ENCODE data around the gene ATP7A.
"Not testable (repeated sequence)": the region's sequence is repeated elsewhere in the genome, so short reads cannot be mapped to it uniquely, and the experiment has no call there.

Gene ATP7A

GRCh38 chrX:78037881-78038280, 127.4 kb downstream of the ATP7A start:
- no peak for TF ChIP-seq CTCF (IDR thresholded peaks at IDR 0.05)
- intact Hi-C loops (cut with DNase I; ENCODE audit: low total_unique reads) = no loop called here
- no peaks in the 10 kb centered on the region for H3K27me3 ChIP-seq
- DNase-seq = no peak
- no peak overlapping the region for H3K4me3 ChIP-seq
- H3K27ac ChIP-seq = no peak overlapping the region
- H3K36me3 ChIP-seq = peaks cover 0 to 4% (median 0%) of the 10 kb centered on the region in 3 donors
- no peaks in the 10 kb centered on the region for H3K9me3 ChIP-seq
- no peaks in the 10 kb centered on the region for H3K4me1 ChIP-seq

GRCh38 chrX:78042601-78043000, 132.1 kb downstream of the ATP7A start:
- no peaks in the 10 kb centered on the region for H3K9me3 ChIP-seq
- H3K27ac ChIP-seq = no peak overlapping the region
- peaks cover 0 to 18% (median 0%) of the 10 kb centered on the region in 3 donors for H3K36me3 ChIP-seq
- H3K4me1 ChIP-seq = no peaks in the 10 kb centered on the region
- intact Hi-C loops (cut with DNase I; ENCODE audit: low total_unique reads) = no loop called here
- no peaks in the 10 kb centered on the region for H3K27me3 ChIP-seq
- no peak for DNase-seq
- no peak for TF ChIP-seq CTCF (IDR thresholded peaks at IDR 0.05)
- no peak overlapping the region for H3K4me3 ChIP-seq

GRCh38 chrX:78046362-78046761, 135.9 kb downstream of the ATP7A start:
- Histone ChIP-seq H3K4me3 (no peak overlapping the region), H3K27ac (no peak overlapping the region), H3K36me3 (peaks cover 0 to 21% (median 0%) of the 10 kb centered on the region in 3 donors), H3K27me3 (no peaks in the 10 kb centered on the region), H3K9me3 (no peaks in the 10 kb centered on the region), H3K4me1 (no peaks in the 10 kb centered on the region)
- DNase-seq = no peak
- intact Hi-C loops (cut with DNase I; ENCODE audit: low total_unique reads) = no loop called here
- no peak for TF ChIP-seq CTCF (IDR thresholded peaks at IDR 0.05)

GRCh38 chrX:78048052-78048451, 137.6 kb downstream of the ATP7A start:
- Histone ChIP-seq H3K36me3 (peaks cover 0 to 18% (median 0%) of the 10 kb centered on the region in 3 donors), H3K4me3 (no peak overlapping the region), H3K9me3 (no peaks in the 10 kb centered on the region), H3K4me1 (no peaks in the 10 kb centered on the region), H3K27ac (no peak overlapping the region), H3K27me3 (no peaks in the 10 kb centered on the region)
- intact Hi-C loops (cut with DNase I; ENCODE audit: low total_unique reads) = no loop called here
- no peak for TF ChIP-seq CTCF (IDR thresholded peaks at IDR 0.05)
- DNase-seq = no peak

- H3K36me3 ChIP-seq = no peaks in the 10 kb centered on the region
- intact Hi-C loops (cut with DNase I; ENCODE audit: low total_unique reads) = no loop called here
- TF ChIP-seq CTCF (IDR thresholded peaks at IDR 0.05) = no peak
- DNase-seq = no peak
- peaks cover 0 to 6% (median 0%) of the 10 kb centered on the region in 3 donors for H3K9me3 ChIP-seq
- no peak overlapping the region for H3K4me3 ChIP-seq
- H3K27me3 ChIP-seq = no peaks in the 10 kb centered on the region
- H3K4me1 ChIP-seq = peaks cover 0 to 3% (median 0%) of the 10 kb centered on the region in 4 donors
- H3K27ac ChIP-seq = no peak overlapping the region
These were observed 153.2 kb downstream of the ATP7A start for GRCh38 chrX:78063687-78064086.

- intact Hi-C loops (cut with DNase I; ENCODE audit: low total_unique reads) = no loop called here
- Histone ChIP-seq H3K27me3 (no peaks in the 10 kb centered on the region), H3K4me3 (no peak overlapping the region), H3K4me1 (peaks cover 0 to 3% (median 0%) of the 10 kb centered on the region in 4 donors), H3K27ac (peak overlapping the region; percentile 71 to 79), H3K9me3 (peaks cover 0 to 7% (median 0%) of the 10 kb centered on the region in 3 donors), H3K36me3 (no peaks in the 10 kb centered on the region)
- no peak for DNase-seq
- TF ChIP-seq CTCF (IDR thresholded peaks at IDR 0.05) = no peak
These were observed 153.7 kb downstream of the ATP7A start for GRCh38 chrX:78064152-78064551.

GRCh38 chrX:78064698-78065601, 154.5 kb downstream of the ATP7A start:
- H3K4me3 ChIP-seq; H3K9me3 ChIP-seq; H3K27me3 ChIP-seq; DNase-seq; H3K4me1 ChIP-seq; H3K36me3 ChIP-seq; intact Hi-C loops (cut with DNase I; ENCODE audit: low total_unique reads): not testable (repeated sequence)
- peak overlapping the region; percentile 71 to 79 for H3K27ac ChIP-seq

All from tibial artery (tissue), 4 donors.